ENCODE data around the gene MBP. TPM values are rescaled to one million over a fixed set of nuclear protein-coding genes. Genes with fewer than 3 reads are reported as not detected.

Gene MBP
- polyA plus RNA-seq, 1 donor from 2014 or later, result 3.3 TPM

GRCh38 chr18:77082316-77082955, 50.1 kb downstream of the MBP start (continued):
- no peak for TF ChIP-seq EP300 (conservative IDR thresholded peaks at IDR 0.05; ENCODE audit: poor library complexity, severe bottlenecking)

GRCh38 chr18:77081390-77081778, 51.2 kb downstream of the MBP start:
- Histone ChIP-seq H3K4me3 (ENCODE audit: low read length) (no peak overlapping the region), H4K20me1 (ENCODE audit: insufficient read depth) (no peaks in the 10 kb centered on the region), H3K9me2 (ENCODE audit: insufficient read depth, low read length) (no peaks in the 10 kb centered on the region), H3K9ac (ENCODE audit: low read length) (no peak overlapping the region), H3K4me2 (ENCODE audit: low read length) (no peak overlapping the region), H3K79me2 (replicated peaks; ENCODE audit: insufficient read depth, low read length) (no peaks in the 10 kb centered on the region), H3K9me3 (ENCODE audit: low read length) (no peaks in the 10 kb centered on the region), H3K36me3 (ENCODE audit: insufficient read depth, low read length) (no peaks in the 10 kb centered on the region), H3K27ac (ENCODE audit: low read length) (no peak overlapping the region), H3F3A (ENCODE audit: insufficient read depth, low read length, poor library complexity, severe bottlenecking) (no peaks in the 10 kb centered on the region), H2AFZ (ENCODE audit: low read depth, low read length) (no peak overlapping the region), H3K27me3 (ENCODE audit: insufficient read depth, low read depth, low read length) (peaks cover 3% of the 10 kb centered on the region)
- TF ChIP-seq CTCF (IDR thresholded peaks at IDR 0.05; ENCODE audit: poor library complexity, severe bottlenecking), result no peak
- TF ChIP-seq POLR2AphosphoS5 (IDR thresholded peaks at IDR 0.05), result no peak
- no peak for TF ChIP-seq SMC3 (conservative IDR thresholded peaks at IDR 0.05; ENCODE audit: poor library complexity)
- TF ChIP-seq TAF1 (IDR thresholded peaks at IDR 0.05; ENCODE audit: low read depth), result no peak
- no peak for TF ChIP-seq EZH2 (IDR thresholded peaks at IDR 0.05; ENCODE audit: borderline replicate concordance, insufficient read depth, low read length, poor library complexity, severe bottlenecking)
- TF ChIP-seq EP300 (conservative IDR thresholded peaks at IDR 0.05; ENCODE audit: poor library complexity, severe bottlenecking), result no peak
- no peak for TF ChIP-seq MXI1 (conservative IDR thresholded peaks at IDR 0.05; ENCODE audit: poor library complexity, severe bottlenecking)
- no peak for TF ChIP-seq RAD21 (conservative IDR thresholded peaks at IDR 0.05)
- TF ChIP-seq REST (IDR thresholded peaks at IDR 0.05; ENCODE audit: borderline replicate concordance), result no peak

GRCh38 chr18:77079954-77080682, 52.5 kb downstream of the MBP start:
- Histone ChIP-seq H3K9me3 (ENCODE audit: low read length) (no peaks in the 10 kb centered on the region), H3K27ac (ENCODE audit: low read length) (no peak overlapping the region), H3K36me3 (ENCODE audit: insufficient read depth, low read length) (no peaks in the 10 kb centered on the region), H3K9ac (ENCODE audit: low read length) (no peak overlapping the region), H3K27me3 (ENCODE audit: insufficient read depth, low read depth, low read length) (no peaks in the 10 kb centered on the region), H3K79me2 (replicated peaks; ENCODE audit: insufficient read depth, low read length) (no peaks in the 10 kb centered on the region), H2AFZ (ENCODE audit: low read depth, low read length) (no peak overlapping the region), H3K4me2 (ENCODE audit: low read length) (no peak overlapping the region), H4K20me1 (ENCODE audit: insufficient read depth) (no peaks in the 10 kb centered on the region), H3K4me3 (ENCODE audit: low read length) (no peak overlapping the region), H3K9me2 (ENCODE audit: insufficient read depth, low read length) (no peaks in the 10 kb centered on the region), H3F3A (ENCODE audit: insufficient read depth, low read length, poor library complexity, severe bottlenecking) (no peaks in the 10 kb centered on the region)
- TF ChIP-seq TAF1 (IDR thresholded peaks at IDR 0.05; ENCODE audit: low read depth), result no peak
- TF ChIP-seq MXI1 (conservative IDR thresholded peaks at IDR 0.05; ENCODE audit: poor library complexity, severe bottlenecking), result no peak
- no peak for TF ChIP-seq RAD21 (conservative IDR thresholded peaks at IDR 0.05)
- TF ChIP-seq EP300 (conservative IDR thresholded peaks at IDR 0.05; ENCODE audit: poor library complexity, severe bottlenecking), result no peak
- TF ChIP-seq POLR2AphosphoS5 (IDR thresholded peaks at IDR 0.05), result no peak
- TF ChIP-seq EZH2 (IDR thresholded peaks at IDR 0.05; ENCODE audit: borderline replicate concordance, insufficient read depth, low read length, poor library complexity, severe bottlenecking), result no peak
- no peak for TF ChIP-seq SMC3 (conservative IDR thresholded peaks at IDR 0.05; ENCODE audit: poor library complexity)
- no peak for TF ChIP-seq REST (IDR thresholded peaks at IDR 0.05; ENCODE audit: borderline replicate concordance)
- no peak for TF ChIP-seq CTCF (IDR thresholded peaks at IDR 0.05; ENCODE audit: poor library complexity, severe bottlenecking)

Data from neural cell (in vitro differentiated cells).